Measurements from ENCODE around the gene CD14.
"Not testable (repeated sequence)": the region's sequence is repeated elsewhere in the genome, so short reads cannot be mapped to it uniquely, and the experiment has no call there.

Gene CD14

DNA sequence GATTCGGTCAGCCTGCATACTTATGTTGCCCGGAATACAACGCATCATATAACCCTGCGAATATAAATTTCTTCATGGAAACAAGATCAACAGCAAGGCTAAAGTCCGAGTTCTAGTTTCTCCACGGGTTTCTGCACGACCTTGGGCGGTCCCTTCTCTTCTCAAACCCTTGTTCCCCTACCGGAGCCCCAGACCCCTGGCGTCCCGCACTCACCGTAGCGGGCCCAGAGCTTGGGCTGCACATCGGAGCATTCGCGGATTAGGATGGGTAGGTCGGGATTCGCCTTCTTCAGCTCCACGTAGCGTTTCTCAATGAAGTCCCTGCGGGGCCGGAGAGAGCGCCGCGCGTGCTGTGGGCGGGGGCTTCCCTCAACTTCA, 14.1 kb upstream of the CD14 start:
- DNase-seq (ENCODE audit: low read depth): no peak
- TF ChIP-seq, protein P1, sequence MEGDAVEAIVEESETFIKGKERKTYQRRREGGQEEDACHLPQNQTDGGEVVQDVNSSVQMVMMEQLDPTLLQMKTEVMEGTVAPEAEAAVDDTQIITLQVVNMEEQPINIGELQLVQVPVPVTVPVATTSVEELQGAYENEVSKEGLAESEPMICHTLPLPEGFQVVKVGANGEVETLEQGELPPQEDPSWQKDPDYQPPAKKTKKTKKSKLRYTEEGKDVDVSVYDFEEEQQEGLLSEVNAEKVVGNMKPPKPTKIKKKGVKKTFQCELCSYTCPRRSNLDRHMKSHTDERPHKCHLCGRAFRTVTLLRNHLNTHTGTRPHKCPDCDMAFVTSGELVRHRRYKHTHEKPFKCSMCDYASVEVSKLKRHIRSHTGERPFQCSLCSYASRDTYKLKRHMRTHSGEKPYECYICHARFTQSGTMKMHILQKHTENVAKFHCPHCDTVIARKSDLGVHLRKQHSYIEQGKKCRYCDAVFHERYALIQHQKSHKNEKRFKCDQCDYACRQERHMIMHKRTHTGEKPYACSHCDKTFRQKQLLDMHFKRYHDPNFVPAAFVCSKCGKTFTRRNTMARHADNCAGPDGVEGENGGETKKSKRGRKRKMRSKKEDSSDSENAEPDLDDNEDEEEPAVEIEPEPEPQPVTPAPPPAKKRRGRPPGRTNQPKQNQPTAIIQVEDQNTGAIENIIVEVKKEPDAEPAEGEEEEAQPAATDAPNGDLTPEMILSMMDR (IDR thresholded peaks at IDR 0.05; ENCODE audit: control insufficient read depth, insufficient read depth, low read depth, low read length, missing control alignments): no peak
- peak overlapping the region; percentile 84 for H3K4me3 ChIP-seq (ENCODE audit: control insufficient read depth, low read depth, low read length)

GRCh38 chr5:140642718-140643117, 9.7 kb upstream of the CD14 start:
- TF ChIP-seq, protein P1 (IDR thresholded peaks at IDR 0.05; ENCODE audit: control insufficient read depth, insufficient read depth, low read depth, low read length, missing control alignments): no peak

GRCh38 chr5:140641716-140642115, 8.7 kb upstream of the CD14 start:
- H3K4me3 ChIP-seq (ENCODE audit: control insufficient read depth, low read depth, low read length): no peak overlapping the region
- TF ChIP-seq, protein P1 (IDR thresholded peaks at IDR 0.05; ENCODE audit: control insufficient read depth, insufficient read depth, low read depth, low read length, missing control alignments): no peak
- DNase-seq (ENCODE audit: low read depth): no peak

More at GRCh38 chr5:140642718-140643117, 9.7 kb upstream of the CD14 start:
- no peak overlapping the region for H3K4me3 ChIP-seq (ENCODE audit: control insufficient read depth, low read depth, low read length)
- peak; percentile 83 for DNase-seq (ENCODE audit: low read depth)

DNA sequence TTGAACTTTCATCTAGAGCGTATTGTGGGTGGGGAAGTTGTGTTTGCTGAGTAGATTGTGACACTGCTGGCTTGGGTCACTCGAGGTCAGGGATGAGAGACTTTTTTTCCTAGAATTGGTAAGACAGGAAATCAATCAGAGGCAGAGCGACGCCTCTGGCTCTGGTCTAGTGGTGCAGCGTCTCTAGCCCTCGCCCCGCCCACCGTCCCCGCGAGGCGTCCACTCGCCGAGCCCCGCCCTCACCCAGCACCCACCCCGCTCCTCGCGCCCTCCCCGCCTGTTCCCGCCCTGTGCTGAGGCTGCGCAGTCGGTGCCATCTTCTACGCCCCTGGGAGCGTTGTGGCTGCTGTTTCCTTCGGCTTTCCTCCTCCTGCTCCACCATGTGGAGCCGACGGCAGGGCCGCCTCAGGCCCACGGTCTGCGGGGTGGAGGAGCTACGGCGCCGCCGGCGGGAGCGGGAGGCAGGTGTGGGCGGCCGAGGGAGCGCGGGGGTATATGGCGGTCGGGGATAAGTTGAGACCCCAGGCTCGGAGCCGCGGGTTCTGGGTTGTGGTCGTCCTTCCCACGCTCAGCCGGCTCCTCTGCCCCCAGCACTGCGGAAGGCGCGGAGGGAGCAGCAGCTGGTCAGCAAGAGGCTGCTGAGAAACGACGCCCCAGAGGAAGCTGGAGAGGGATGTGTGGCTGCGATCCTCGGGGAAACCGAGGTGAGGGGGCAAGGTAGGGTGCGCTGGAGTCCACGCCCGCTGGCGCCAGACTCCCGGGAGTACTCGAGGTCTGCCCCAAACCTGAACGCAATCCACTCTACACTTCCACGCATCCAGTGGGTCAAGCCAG, 6.4 kb upstream of the CD14 start, which contains the start of gene TMCO6:
TMCO6 (plus strand) TSS at position 304 of the 834 bp plus-strand sequence; CDS start at position 381, 77 bp downstream.
- TF ChIP-seq, protein P1 (IDR thresholded peaks at IDR 0.05; ENCODE audit: control insufficient read depth, insufficient read depth, low read depth, low read length, missing control alignments): peak; percentile 53
- peak; percentile 63 for DNase-seq (ENCODE audit: low read depth)
- peak within 1 kb of the TSS; percentile 77 for H3K4me3 ChIP-seq (ENCODE audit: control insufficient read depth, low read depth, low read length)

GRCh38 chr5:140638898-140639147, 5.8 kb upstream of the CD14 start:
- peak overlapping the region; percentile 23 for H3K4me3 ChIP-seq (ENCODE audit: control insufficient read depth, low read depth, low read length)
- not testable (repeated sequence) for DNase-seq (ENCODE audit: low read depth)

DNA sequence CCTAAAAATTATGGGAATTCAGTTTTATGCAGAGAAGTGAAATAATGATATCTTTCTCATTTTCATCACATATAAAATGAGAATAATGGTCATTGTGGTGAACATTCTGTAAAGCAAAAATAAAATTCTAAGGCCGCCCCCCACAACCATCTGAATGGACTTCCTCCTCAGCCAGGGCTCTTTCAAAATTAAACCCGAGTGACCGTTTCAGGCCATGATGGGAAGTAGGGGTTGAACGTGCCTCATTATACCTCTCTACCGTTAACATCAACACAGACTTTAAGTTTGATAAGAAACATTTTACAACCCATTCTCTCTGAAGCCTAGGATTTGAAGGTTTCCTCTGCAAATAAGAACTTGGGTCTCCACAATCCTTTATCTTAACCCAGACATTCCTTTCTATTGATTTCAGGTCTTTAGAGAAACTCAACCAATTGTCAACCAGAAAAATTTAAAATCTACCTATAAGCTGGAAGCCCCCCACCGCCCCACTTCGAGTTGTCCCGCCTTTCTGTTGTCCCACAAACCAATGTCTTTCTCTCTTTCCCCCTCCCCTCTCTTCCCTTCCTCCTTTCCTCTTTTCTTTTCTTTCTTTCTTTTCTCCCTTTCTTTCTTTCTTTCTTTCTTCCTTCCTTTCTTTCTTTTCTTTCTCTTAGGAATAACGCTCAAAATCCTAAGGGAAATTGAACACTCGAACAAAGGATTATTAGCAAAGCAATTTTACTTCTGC, 4.6 kb upstream of the CD14 start:
- H3K4me3 ChIP-seq (ENCODE audit: control insufficient read depth, low read depth, low read length): no peak overlapping the region
- TF ChIP-seq, protein P1 (IDR thresholded peaks at IDR 0.05; ENCODE audit: control insufficient read depth, insufficient read depth, low read depth, low read length, missing control alignments): no peak
- no peak for DNase-seq (ENCODE audit: low read depth)
